GM18526 (cell line): ENCODE data around the gene WTIP.

Source experiments
- POLR2A ChIP-seq: IDR thresholded peaks from 3 replicates; pipeline ENCODE4 v1.6.1; 2011; ENCODE audit not compliant: insufficient read length; ENCODE audit errors: extremely low read depth

The WTIP gene

DNA sequence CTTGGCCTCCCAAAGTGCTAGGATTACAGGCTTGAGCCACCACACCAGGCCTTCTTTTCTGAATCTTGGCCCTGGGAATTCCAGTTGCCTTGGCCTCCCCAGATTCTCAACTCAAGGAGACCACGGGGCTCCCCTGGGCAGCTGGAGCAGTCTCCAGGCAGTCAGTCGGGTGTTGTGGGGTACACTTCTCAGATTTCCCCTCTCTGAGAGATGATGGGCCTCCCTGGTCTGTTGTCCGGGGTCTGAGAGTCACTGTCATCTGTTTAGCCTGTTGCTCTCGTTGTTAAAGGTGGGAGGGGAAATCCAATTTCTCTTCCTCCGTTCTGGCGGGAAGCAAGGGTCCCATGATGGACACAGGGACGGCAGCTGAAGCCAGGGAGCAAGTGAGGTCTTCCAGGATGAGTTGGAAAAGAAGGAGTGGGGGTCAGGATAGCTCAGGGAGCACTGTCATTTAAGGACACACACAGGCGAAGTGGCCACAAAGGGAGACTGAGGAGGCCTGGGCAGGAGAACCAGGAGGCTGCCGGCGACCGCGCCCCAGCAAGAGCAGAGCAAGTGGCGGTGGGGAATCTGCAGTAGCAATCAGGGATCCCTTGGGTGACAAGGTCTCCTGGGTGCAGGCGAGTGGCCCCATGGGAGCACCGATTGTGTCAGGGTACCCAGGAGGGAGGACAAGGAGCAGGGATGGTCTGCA is 15.7 kb downstream of the WTIP start:
- TF ChIP-seq POLR2A, result no peak

DNA sequence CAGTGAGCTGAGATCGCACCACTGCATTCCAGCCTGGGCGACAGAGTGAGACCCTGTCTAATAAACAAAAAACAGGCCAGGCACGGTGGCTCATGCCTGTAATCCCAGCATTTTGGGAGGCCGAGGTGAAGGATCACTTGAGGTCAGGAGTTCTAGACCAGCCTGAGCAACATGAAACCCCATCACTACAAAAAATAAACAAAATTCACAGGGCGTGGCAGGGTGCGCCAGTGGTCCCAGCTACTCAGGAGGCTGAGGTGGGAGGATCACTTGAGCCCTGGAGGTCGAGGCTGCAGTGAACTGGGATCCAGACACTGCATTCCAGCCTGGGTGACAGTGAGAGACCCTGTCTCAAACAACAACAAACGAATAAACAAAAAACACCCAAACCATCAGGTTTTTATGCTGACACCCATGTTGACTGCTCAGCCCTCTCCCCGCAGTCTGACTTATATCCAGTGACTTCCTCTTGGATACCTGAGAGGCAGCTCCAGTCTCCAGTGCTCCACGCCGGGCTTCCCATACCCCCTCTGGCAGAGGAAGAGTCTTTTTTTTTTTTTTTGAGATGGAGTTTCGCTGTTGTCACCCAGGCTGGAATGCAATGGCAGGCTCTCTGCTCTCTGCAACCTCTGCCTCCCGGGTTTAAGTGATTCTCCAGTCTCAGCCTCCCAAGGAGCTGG is 17.7 kb downstream of the WTIP start:
- no peak for TF ChIP-seq POLR2A

DNA sequence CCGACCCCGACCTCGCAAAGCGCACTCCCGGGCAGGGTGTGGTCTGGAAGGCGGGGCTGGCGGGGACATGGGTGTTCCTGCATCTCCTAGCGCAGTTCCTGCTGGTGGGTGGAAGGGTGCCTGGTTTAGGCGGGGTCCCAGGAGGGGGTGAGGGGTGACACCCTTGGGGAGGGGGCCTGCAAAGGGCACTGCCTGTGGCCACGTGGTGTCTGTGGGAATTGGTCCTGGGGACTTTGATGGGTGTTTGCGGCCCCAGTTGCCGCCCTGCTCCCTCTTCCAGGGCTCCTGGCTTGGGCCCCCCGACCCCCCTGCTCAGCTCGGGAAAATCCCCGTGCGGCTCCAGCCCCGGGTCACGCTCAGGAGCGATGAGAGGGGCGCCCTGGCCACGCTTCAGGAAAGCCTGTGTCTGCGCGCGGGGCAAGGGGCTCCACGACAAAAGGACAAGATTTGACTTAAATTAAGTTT is 19.1 kb downstream of the WTIP start:
- no peak for TF ChIP-seq POLR2A

DNA sequence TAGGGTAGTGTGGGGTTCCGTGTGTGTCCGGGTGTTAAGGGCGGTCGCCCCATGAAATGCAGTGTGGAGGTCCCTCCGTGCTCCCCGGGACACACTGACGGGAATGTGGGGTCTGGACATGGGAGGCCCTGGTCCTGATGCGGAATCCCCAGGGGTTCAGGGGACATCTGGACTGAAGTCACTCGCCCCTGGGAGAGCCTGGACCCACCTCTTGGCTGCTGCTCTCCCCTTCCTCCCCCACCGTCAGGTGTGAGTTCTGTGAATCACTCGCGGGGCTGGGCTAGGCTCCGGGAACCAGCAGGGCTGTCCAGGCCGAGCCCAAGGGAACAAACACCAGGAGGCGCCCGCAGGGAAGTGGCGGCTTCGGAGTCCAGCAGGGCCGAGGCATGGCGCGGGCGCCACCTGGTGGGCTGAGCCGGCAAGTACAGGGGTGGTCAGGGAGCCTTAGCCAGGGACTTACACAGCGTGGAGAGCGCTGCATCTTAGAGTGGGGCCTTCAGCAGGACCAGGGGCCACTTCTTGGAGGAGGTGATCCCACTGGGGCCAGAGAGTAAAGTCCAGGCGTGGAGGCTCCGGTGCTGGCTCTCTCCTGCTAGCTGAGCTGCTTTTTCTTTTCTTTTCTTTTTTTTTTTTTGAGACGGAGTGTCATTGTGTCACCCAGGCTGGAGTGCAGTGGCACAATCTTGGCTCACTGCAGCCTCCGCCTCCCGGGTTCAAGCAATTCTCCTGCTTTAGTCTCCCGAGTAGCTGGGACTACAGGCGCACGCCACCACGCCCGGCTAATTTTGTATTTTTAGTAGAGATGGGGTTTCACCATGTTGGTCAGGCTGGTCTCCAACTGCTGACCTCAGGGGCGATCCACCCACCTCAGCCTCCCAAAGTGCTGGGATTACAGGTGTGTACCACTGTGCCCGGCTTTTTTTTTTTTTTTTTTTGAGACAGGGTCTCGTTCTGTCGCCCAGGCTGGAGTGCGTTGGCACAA is 20.1 kb downstream of the WTIP start:
- TF ChIP-seq POLR2A, result no peak

DNA sequence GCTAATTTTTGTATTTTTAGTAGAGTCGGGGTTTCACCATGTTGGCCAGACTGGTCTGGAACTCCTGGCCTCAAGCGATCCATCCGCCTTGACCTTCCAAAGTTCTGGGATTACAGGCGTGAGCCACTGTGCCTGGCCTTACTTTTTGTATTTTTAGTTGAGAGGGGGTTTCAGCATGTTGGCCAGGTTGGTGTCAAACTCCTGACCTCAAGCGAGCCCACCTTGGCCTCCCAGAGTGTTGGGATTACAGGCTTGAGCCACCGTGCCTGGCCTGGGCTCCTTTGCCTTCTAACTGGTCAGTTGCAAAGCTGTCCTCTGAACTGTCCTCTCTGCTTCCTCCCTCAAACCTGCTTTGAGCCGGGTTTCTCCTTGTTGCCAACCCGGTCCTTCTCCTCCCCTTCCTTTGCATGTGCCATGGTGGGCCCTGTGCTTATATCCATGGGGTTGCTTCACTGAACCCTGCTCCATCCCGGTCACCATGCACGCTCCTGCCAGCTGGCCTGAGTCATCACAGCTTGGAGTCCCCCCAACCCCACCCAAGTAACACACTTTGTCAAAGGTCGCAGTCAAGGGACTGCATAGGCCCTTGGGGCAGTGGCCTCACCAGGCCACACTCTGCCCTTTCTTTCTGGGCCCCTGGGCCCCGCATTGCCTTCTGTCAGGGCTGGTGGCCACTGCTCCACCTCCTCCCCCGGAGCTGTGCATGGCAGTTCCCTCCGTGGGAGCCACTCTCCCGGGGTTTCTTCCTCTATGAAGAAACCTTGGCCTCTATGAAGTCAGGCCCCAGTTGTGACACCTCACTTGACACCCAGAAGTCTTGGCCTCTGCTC is 21.2 kb downstream of the WTIP start:
- TF ChIP-seq POLR2A, result no peak

DNA sequence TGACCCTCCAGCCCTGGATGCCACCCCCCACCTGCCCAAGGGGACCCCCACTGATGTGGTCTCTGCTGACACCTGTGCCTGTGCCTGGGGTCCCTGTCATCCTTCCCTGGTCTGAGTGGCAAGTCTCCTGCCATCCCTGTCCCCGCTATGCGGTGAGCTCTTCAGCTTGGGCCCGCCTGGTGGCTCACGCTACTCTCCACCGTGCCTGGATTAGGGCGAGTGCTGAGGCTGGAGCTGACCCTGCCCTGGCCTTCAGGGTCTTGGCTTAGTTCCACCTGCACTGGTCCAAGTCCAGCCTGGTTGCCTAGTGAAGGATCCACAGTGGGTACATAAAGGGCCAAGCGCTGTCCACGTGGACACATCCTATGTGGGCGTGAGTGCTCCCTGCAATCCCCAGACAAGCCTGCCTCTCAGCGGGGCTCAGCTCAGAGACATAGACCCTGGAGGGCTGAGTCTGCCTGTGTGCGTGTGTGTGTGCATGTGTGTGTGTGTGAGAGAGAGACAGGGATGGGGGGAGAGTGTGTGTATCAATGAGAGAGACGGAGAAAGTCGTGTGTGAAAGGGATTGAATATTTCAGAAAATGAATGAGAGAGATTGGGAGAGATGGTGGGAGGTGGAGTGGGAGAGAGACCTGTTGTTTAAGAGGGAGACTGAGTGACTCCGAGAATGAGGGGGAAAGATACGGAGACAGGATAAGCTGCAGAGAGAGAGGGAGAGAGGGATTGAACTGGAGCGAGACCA is 22.1 kb downstream of the WTIP start:
- TF ChIP-seq POLR2A, result no peak

DNA sequence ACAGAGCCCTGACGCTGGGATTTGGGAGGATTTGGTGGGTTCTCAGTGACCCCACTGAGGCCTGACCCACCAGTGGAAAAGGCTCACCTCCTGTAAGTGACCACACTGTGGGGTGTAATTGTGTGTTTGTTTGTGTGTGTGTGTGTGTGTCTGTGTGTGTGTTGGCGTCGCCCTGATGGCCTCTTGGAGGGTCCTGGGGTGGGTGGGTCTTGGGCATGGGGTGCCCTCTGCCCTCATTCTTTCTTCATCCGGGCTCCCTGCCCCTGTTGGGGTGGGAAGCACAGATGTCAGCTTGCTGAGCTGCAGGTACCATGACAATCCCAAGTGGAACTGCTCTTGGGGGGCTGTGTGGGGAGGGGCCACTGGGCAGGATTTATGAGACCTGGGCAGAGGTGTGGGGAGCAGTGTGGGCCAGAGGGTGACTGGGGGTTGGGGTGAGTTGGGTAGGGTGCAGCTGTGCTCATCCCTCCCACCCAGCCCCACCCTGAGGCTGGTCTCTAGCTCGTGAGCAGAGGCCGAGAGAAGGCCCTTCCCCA is 22.8 kb downstream of the WTIP start:
- TF ChIP-seq POLR2A, result no peak

DNA sequence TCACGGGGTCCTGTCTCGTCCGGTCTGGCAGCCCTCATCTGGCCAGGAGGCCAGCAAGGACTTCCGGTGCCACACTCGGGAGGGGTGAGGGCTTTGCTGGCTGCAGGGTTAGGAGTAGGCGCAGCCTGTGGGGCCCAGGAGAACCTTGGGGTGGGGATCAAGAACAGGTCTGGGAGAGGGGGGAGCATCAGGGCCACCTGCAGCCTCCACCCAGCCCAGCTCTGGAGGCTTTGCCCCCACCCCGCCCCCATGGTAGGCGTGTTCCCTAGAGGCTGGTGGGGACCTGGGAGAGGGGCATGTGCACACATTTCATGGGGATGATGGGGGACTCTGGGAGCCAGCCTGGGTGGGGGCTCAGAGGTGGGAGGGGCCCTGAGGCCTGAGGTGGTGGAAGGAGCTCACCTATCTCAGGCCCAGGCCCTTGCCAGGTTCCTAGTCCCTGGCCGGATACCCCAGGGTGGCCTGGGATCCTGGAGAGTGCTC is 23.3 kb downstream of the WTIP start:
- TF ChIP-seq POLR2A, result no peak

DNA sequence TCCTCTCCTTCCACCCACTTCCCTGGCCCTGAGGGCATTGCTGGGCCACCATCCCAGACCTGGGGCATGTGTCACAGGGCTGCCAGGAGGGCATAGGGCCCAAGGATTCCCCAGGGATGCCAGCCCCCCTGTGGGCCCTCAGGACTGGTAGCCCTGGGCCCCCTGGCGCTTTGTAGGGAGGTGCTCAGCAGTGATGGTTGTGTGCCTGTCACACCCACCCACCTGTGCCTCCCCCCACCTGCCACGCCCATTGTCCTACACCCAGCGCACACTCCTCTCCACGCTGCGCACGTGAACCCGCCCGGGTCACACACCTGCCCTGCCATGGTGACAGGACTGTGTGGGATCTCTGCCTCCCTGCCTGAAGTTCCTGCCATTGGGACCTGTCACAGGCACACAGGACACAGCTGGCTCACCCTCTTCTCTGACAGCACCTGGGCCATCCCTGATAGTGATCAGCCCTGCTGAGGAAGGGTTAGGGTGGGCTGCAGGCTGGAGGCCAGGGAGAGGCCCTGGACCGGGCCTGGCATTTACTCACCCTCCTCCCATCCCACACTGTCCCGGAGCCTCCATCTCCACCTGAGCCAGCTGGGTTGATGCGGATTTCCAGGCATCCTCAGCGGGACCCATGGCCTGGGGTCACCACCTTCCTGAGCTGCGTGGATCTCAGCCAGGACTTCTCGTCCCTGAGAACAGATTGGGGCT is 23.9 kb downstream of the WTIP start:
- no peak for TF ChIP-seq POLR2A

DNA sequence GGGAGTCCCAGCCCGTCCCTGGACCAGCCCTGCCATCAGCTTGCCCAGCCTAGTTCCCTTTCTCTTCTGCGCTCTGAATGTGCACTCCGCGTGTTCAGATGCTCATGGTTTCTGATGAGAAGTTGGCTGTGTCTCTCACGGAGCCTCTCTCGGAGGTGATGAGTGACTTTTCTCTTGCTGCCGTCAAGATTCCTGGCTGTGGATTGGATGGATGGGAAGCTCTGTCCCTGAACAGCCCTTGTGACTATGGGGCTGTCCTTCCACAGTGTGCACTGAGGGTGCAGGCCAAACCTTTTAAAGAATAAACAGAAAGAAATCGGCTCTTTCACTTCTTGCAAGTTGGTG is 24.4 kb downstream of the WTIP start:
- no peak for TF ChIP-seq POLR2A

DNA sequence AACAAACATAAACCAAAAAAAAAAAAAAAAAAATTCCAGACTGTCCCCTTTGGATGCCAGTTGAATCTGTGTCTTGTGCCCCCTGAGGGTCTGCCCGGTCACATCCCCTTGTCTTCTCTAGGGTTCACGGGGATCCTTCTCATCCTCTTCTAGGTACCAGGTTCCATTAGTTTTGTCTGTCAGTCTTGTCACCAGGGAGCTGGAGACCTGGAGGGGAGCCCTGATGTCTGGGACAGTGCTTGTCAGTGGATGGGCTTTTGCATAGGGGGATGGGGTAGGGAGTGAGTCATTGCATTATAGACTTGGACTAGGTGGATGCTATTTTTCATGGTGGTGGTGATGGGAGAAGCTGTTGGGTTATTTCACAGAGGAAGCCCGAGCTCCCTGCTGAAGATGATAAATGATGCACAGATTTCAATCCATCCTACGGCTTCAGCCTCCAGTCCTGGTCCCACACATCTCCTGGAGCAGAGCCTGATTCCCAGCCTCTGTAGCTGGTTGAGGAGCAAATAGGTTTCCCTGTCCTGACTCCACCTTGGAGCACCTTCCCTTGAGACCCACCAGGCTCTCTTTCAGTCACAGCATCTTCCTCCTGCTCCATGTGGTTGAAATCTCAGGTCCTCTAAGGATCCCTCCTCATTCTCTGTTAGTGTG is 26.0 kb downstream of the WTIP start:
- no peak for TF ChIP-seq POLR2A

DNA sequence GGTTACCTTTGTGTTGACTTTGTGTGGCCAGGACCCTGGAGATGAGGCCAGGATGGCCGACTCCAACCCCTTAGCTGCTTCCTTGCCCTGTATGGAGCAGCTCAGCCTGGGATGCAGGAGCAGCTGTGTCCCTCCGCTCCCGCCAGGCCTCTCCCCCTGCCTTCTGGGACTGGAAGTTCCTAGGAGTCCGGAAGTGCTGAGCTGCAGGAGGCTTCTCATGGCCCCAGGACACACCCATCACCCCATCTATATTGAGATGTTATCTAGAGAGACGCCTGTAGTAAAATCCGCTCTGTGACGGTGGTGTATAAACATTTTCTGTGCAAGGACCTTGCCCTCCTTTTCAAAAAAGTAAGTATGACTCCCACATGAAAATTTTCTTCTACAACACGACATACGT is 27.0 kb downstream of the WTIP start:
- TF ChIP-seq POLR2A, result no peak
